Jurkat, Clone E6-1 (cell line): ENCODE measurements around the gene RPL7L1.
"Not testable (repeated sequence)": the region's sequence is repeated elsewhere in the genome, so short reads cannot be mapped to it uniquely, and the experiment has no call there.

Source experiments
- DNase-seq: peaks from one replicate; pipeline ENCODE4 v3.0.0-alpha.2; 2011; ENCODE audit warnings: low read depth, low spot score
- H3K4me3 ChIP-seq: 2 replicates; pipeline ENCODE4 v1.5.1; 2011; ENCODE audit warnings: mild to moderate bottlenecking, low read length, control low read depth, moderate library complexity

RPL7L1 gene

DNA sequence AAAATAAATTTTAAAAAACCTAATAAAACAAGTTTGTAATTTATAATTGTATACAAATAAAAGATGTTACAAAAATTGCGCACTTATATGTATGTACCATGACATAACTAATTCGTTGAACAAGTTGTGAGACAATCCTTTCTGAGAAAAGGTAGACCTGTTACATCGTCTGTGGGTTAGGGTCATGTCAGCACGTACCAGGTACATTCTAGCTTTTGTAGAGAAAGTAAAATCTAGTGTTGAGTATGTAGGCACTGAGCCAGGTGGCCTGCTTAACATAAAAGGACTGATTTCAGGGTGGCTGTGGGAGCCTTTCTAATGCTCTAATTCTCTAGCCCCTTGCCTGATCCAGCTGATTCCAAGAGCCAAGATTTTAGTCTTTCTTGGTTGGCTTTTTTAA, 10.4 kb downstream of the RPL7L1 start:
- DNase-seq = peak; percentile 26

GRCh38 chr6:42890311-42891198, 11.1 kb downstream of the RPL7L1 start:
- H3K4me3 ChIP-seq = peak overlapping the region; percentile 89

More for the DNA sequence above, 10.4 kb downstream of the RPL7L1 start:
- H3K4me3 ChIP-seq = peak overlapping the region; percentile 89

DNA sequence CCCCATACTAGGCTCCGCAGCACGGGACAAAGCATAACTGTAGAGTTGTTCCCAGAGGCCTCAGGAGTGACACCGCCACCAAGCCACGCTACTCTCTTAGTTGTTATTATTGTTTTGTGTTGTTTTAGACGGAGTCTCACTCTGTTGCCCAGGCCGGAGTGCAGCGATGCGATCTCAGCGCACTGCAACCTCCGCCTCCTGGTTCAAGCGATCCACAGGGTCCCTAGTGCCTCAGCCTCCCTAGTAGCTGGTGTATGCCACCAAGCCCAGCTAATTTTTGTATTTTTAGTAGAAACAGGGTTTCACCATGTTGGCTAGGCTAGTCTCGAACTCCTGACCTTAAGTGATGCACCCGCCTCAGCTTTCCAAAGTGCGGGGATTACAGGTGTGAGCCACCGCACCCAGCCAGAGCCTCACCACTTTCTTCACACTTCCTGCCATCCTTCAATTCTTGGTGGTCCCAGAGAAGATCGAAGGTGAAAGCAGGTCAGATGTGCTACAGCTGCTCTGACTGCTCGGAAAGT, 11.8 kb downstream of the RPL7L1 start:
- H3K4me3 ChIP-seq = peak overlapping the region; percentile 89

More at GRCh38 chr6:42890311-42891198, 11.1 kb downstream of the RPL7L1 start:
- DNase-seq = peak; percentile 87

GRCh38 chr6:42894041-42894828, 14.8 kb downstream of the RPL7L1 start:
- DNase-seq, H3K4me3 ChIP-seq: not testable (repeated sequence)

More for the DNA sequence above, 11.8 kb downstream of the RPL7L1 start:
- no peak for DNase-seq

- no peak for DNase-seq
- H3K4me3 ChIP-seq = no peak overlapping the region
These were observed 16.8 kb downstream of the RPL7L1 start for GRCh38 chr6:42896178-42896719.

DNA sequence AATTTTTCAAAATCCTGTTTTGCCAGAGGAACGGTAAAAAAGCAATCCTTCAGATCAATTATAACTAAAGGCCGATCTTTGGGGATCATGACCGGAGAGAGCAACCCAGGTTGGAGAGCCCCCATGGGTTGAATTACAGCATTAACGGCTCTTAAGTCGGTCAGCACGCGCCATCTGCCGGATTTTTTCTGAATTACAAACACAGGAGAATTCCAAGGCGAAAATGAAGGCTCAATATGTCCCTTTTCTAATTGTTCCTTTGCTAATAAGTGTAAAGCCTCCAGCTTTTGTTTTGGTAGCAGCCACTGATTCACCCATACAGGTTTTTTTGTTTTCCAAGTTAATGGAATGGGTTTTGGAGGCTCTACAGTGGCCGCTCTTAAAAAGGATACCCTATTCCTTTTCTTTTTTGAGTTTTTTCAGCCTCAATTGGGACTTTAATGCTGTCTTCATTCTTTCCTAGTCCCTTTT, 19.5 kb downstream of the RPL7L1 start:
- DNase-seq = peak; percentile 64
- no peak overlapping the region for H3K4me3 ChIP-seq

DNA sequence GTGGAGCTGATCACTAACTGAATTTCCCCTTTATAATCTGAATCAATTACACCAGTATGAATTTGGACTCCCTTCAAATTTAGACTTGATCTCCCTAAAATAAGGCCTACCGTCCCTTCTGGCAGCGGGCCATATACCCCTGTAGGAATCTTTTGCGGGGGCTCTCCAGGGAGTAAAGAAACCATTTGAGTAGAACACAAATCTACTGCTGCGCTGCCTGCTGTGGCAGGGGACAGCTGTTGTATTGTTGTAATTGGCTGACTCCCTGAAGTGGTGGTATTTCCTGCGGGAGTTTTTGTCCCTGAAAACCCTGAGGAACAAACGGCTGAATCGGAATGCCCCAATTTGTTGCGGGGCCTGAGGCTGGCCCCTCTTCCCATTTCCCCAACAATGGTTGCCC, 20.5 kb downstream of the RPL7L1 start:
- no peak for DNase-seq
- H3K4me3 ChIP-seq = no peak overlapping the region

- peak; percentile 77 for DNase-seq
- no peak overlapping the region for H3K4me3 ChIP-seq
These were observed 22.1 kb downstream of the RPL7L1 start for GRCh38 chr6:42901538-42901957.

DNA sequence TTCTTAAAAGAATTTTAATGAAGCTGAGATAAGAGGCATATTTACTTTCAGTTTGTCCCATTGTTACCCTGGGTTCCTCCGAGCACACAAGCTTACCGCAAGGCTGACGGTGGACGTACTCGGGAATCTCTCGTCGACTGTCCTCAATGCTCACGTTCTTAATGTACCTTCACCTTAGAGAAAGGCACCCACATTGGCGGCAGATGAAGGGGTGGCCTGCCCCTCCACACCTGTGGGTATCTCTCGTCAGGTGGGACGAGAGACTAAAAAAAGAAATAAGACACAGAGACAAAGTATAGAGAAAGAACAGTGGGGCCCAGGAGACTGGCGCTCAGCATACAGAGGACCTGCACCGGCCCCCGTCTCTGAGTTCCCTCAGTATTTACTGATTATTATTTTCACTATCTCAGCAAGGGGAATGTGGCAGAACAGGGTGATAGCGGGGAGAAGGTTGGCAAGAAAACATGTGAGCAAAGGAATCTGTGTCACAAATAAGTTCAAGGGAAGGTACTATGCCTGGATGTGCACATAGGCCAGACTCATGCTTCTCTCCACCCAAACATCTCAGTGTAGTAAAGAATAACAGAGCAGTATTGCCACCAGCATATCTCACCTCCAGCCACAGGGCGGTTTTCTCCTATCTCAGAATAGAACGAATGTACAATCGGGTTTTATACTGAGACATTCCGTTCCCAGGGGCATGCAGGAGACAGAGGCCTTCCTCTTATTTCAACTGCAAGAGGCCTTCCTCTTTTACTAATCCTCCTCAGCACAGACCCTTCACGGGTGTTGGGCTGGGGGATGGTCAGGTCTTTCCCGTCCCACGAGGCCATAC, 23.2 kb downstream of the RPL7L1 start:
- DNase-seq, H3K4me3 ChIP-seq: not testable (repeated sequence)

- no peak overlapping the region for H3K4me3 ChIP-seq
- DNase-seq = no peak
These were observed 25.1 kb downstream of the RPL7L1 start for GRCh38 chr6:42904467-42904866.

- DNase-seq = no peak
These were observed 27.9 kb downstream of the RPL7L1 start for GRCh38 chr6:42907336-42907735.

GRCh38 chr6:42909835-42910234, 30.4 kb downstream of the RPL7L1 start:
- DNase-seq = no peak
- H3K4me3 ChIP-seq = no peak overlapping the region

More at GRCh38 chr6:42907336-42907735, 27.9 kb downstream of the RPL7L1 start:
- H3K4me3 ChIP-seq = no peak overlapping the region

- peak overlapping the region; percentile 2; the same call in 1 of the 2 replicates for H3K4me3 ChIP-seq
- peak; percentile 45 for DNase-seq
These were observed 32.0 kb downstream of the RPL7L1 start for GRCh38 chr6:42911171-42912021.

DNA sequence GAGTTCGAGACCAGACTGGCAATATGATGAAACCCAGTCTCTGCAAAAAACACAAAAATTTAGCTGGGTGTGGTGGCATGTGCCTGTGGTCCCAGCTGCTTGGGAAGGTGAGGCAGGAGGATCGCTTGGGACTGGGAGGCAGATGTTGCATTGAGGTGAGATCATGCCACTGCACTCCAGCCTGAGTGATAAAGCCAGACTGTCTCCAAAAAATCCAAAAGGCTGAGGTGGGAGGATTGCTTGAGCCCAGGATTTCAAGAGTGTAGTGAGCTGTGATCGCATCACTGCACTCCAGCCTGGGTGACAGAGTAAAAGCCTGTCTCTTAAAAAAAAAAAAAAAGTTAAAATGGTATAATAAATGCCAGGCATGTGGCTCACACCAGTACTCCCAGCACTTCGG, 35.1 kb downstream of the RPL7L1 start:
- H3K4me3 ChIP-seq = no peak overlapping the region
- no peak for DNase-seq

DNA sequence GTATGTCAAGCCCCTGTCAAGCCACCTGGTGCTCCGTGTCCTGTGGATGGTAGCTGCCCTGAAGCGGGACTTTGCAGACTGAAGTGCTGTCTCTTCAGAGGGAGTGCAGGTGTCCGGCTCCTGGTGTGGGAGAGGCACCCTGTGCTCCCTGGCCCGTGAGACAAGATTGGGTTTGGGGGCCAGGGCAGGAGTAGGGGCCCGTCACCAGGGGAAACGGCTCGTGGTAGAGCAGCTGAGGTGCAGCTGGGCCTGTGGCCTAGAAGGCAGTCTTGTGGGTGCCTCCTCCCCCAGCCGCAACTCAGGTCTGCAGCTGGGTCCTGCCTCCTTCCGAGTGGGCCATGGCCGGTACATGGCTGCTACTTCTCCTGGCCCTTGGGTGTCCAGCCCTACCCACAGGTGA, 36.3 kb downstream of the RPL7L1 start, which contains the start of gene PTCRA:
PTCRA (plus strand) TSS at position 322 of the 400 bp plus-strand sequence; CDS start at position 339, 17 bp downstream.
- peak within 1 kb of the TSS; percentile 38 for H3K4me3 ChIP-seq
- DNase-seq = peak; percentile 71

DNA sequence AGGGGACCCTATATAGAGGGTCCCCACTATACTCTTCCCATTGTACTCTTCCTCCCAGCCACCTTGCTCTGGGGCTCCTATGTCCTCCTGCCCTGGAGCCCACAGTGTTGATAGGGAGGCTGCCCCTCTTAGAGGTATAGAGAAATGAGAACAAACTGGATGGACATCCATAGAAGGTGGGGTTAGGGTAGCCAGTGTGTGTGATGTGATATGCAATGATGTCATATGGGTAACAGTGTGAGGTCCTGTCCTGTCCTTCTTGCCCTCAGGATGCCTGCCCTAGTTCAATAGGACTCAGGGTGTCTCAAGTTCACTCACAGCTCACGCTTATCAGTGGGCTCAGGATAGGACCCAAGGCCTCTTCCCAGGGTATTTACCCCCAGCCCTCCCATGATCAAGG, 36.9 kb downstream of the RPL7L1 start:
- peak overlapping the region; percentile 38 for H3K4me3 ChIP-seq
- DNase-seq = no peak

- no peak overlapping the region for H3K4me3 ChIP-seq
- no peak for DNase-seq
These were observed 42.4 kb downstream of the RPL7L1 start for GRCh38 chr6:42921801-42922200.
